Measurements from ENCODE around the gene FBXL5. TPM values are rescaled to one million over a fixed set of nuclear protein-coding genes. Genes with fewer than 3 reads are reported as not detected.
A peak's percentile ranks its signal among the peaks of the same experiment; 100 is the strongest.

The FBXL5 gene
- total RNA-seq, 1 donor from 2014 or later: 44.1 TPM

DNA sequence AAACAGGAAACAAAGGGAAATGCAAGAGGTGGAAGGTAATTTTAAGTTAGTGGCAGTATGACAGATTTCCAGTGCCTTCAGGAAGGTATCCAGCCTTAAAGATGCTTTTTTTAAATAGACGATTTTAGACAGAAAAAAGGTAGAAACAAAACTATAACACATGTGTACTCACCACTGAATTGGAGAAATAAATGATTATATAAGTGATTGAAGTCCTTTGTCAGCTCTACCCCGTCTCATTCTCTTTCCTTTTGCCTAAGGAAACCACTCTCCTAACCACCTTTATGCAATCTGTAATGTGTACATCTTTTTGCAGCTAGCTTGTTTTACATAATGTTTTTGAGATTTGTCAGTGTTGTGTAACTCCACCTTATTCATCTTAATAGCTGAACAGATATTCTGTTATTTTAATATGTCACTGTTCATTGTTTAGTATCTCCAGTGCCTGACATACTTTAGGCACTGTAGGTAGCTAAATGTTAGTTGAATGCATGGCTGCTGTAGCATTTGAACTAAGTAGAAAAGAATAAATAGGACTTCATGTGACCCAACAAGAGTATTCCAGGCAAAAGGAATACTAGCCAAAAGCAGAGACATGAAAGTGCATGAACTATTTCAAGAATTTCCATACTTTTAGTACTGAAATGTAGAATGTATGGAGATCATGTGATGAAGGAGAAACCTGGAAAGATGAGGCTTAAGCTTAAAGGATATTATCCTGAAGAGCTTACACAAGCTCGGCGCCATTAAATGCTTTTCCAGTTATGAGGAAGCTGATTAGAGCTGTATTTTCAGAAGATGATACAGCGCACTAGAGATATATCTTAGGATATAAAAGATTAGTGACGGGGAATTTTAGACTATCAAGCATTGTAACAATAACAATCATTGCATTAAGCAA, 27.3 kb upstream of the FBXL5 start:
- no peak for DNase-seq (ENCODE audit: low read depth)
- TF ChIP-seq, protein P1, sequence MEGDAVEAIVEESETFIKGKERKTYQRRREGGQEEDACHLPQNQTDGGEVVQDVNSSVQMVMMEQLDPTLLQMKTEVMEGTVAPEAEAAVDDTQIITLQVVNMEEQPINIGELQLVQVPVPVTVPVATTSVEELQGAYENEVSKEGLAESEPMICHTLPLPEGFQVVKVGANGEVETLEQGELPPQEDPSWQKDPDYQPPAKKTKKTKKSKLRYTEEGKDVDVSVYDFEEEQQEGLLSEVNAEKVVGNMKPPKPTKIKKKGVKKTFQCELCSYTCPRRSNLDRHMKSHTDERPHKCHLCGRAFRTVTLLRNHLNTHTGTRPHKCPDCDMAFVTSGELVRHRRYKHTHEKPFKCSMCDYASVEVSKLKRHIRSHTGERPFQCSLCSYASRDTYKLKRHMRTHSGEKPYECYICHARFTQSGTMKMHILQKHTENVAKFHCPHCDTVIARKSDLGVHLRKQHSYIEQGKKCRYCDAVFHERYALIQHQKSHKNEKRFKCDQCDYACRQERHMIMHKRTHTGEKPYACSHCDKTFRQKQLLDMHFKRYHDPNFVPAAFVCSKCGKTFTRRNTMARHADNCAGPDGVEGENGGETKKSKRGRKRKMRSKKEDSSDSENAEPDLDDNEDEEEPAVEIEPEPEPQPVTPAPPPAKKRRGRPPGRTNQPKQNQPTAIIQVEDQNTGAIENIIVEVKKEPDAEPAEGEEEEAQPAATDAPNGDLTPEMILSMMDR (IDR thresholded peaks at IDR 0.05; ENCODE audit: insufficient read depth, low read length, poor library complexity, severe bottlenecking): no peak
- H3K27me3 ChIP-seq (ENCODE audit: control insufficient read depth, insufficient read depth, low read length): no peaks in the 10 kb centered on the region
- H3K4me3 ChIP-seq (ENCODE audit: low read depth, low read length): peak overlapping the region; percentile 93
- H3K36me3 ChIP-seq (ENCODE audit: control insufficient read depth, insufficient read depth, low read length): peaks cover 2% of the 10 kb centered on the region

DNA sequence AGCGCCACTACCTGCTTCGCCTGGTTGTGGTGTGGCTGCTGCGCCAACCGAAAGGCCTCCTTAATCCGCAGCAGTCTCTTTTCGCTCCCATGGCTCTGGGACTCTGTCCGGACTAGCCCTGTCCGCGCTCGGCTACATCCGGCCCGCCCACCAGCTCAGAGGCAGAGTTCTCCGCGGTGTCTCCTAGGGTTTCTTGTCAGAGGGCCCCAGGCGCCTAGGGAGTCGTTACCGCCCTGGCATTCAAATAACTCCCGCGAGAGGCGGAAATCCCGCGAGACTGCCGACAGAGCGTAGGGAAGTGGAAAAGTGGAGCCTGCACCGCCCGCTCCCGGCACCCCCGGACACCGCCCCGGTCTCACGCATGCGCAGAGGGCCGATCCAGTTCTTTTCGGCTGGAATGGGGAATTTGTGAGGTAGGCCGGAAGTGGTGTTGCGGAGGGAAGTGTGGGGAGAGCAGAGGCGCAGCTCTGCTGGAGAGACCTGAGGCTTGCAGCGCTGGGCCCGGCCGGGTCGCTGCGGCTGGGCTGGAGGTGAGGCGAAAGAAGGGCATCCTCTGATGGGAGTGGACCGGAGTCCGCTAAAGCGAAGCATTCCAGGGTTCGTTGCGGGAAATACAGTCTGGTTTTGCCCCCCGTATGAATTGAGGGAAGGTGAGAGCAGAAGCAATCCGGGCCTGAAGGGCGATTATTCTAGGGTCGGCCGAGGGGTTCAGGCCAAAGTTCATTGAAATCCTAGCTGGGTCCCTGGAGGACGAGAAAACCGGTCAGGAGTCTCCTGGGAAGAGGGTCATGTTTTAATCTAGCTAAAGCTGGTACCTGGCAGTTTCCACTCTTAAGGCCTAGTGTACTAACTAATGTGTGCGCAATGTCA, 26.4 kb upstream of the FBXL5 start, which contains the start of gene FAM200B:
FAM200B (plus strand) TSS at position 456 of the 870 bp plus-strand sequence. CDS start 5,151 bp downstream, outside the sequence.
- TF ChIP-seq, protein P1 (IDR thresholded peaks at IDR 0.05; ENCODE audit: insufficient read depth, low read length, poor library complexity, severe bottlenecking): peak; percentile 14
- DNase-seq (ENCODE audit: low read depth): peak; percentile 91
- H3K27me3 ChIP-seq (ENCODE audit: control insufficient read depth, insufficient read depth, low read length): no peaks in the 10 kb centered on the region
- H3K36me3 ChIP-seq (ENCODE audit: control insufficient read depth, insufficient read depth, low read length): peaks cover 2% of the 10 kb centered on the region
- H3K4me3 ChIP-seq (ENCODE audit: low read depth, low read length): peak within 1 kb of the TSS; percentile 93

DNA sequence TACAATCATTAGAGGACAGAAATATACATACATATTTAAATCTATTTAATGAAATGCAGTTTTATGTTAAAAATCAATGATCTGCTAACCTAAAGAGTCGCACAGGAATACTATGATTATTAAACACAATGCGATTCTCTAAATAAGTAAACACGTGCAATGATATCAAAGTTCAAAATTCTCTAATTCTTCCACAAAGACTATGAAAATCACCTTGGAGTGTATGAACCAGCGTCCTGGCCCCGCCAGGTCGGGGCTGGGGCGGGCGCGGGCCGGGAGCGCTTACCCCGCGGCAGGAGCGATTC, 25.9 kb upstream of the FBXL5 start:
- H3K4me3 ChIP-seq (ENCODE audit: low read depth, low read length): peak overlapping the region; percentile 93
- H3K36me3 ChIP-seq (ENCODE audit: control insufficient read depth, insufficient read depth, low read length): peaks cover 2% of the 10 kb centered on the region
- no peaks in the 10 kb centered on the region for H3K27me3 ChIP-seq (ENCODE audit: control insufficient read depth, insufficient read depth, low read length)
- no peak for DNase-seq (ENCODE audit: low read depth)
- TF ChIP-seq, protein P1 (IDR thresholded peaks at IDR 0.05; ENCODE audit: insufficient read depth, low read length, poor library complexity, severe bottlenecking): no peak

DNA sequence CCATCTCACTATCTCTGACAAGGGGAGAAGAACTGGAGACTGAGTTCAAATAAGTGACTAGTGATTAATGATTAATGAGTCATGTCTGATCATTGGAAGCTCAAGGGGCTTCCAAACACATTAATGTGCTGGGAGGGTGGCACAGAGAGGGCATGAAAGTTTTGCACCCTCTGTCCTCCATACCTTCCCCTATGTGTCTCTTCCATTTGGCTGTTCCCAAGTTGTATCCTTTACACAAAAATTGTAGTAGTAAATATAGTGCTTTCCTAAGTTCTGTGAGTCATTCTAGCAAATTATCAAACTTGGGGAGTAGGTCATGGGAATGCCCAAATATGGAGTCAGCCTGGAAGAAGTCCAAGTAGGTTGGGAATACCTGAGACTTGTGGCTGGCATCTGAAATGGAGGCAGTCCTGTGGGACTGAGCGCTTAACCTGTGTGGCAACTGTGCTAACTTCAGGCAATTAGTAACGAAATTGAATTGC, 22.4 kb upstream of the FBXL5 start:
- DNase-seq (ENCODE audit: low read depth): peak; percentile 96
- H3K4me3 ChIP-seq (ENCODE audit: low read depth, low read length): no peak overlapping the region

DNA sequence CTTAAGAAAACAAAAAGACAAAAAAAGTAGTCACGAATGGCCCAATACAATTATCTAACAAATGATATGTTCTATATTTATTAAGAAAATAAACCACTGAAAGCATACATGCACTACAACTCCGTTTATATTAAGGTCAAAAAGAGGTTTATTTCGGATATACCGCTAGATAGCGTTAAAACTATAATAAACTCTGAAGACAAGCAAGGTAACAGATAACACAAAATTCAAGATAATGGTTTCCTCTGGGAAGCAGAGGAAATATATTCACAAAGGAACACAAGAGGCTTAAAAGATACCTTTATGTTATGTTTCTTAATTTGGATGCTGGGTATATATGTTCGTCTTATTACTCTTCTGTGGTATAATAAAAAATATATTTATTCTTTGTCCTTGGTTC, 21.7 kb upstream of the FBXL5 start:
- Histone ChIP-seq H3K36me3 (ENCODE audit: control insufficient read depth, insufficient read depth, low read length) (no peaks in the 10 kb centered on the region), H3K4me3 (ENCODE audit: low read depth, low read length) (no peak overlapping the region), H3K27me3 (ENCODE audit: control insufficient read depth, insufficient read depth, low read length) (no peaks in the 10 kb centered on the region)
- DNase-seq (ENCODE audit: low read depth): no peak
- TF ChIP-seq, protein P1 (IDR thresholded peaks at IDR 0.05; ENCODE audit: insufficient read depth, low read length, poor library complexity, severe bottlenecking): no peak

More for the DNA sequence above, 22.4 kb upstream of the FBXL5 start:
- TF ChIP-seq, protein P1 (IDR thresholded peaks at IDR 0.05; ENCODE audit: insufficient read depth, low read length, poor library complexity, severe bottlenecking): no peak
- H3K36me3 ChIP-seq (ENCODE audit: control insufficient read depth, insufficient read depth, low read length): no peaks in the 10 kb centered on the region
- H3K27me3 ChIP-seq (ENCODE audit: control insufficient read depth, insufficient read depth, low read length): no peaks in the 10 kb centered on the region

All from kidney epithelial cell (primary cell).